HepG2 (cell line): ENCODE measurements around the gene TAOK3. TPM values are rescaled to one million over a fixed set of nuclear protein-coding genes. Genes with fewer than 3 reads are reported as not detected.

Source experiments
- BRCA1 ChIP-seq: sonication (generic); formaldehyde crosslinking; IDR thresholded peaks from 2 replicates; pipeline ENCODE4 v1.4.0; 2020; ENCODE audit warnings: missing genetic modification reagents
- CENPT ChIP-seq: sonication (generic); formaldehyde crosslinking; IDR thresholded peaks from 2 replicates; pipeline ENCODE4 v1.8.0; 2022; ENCODE audit warnings: low read depth, mild to moderate bottlenecking, moderate library complexity, missing genetic modification reagents
- GABPA ChIP-seq, 2 experiments: IDR thresholded peaks; 2 replicates each; pipeline ENCODE4 v1.6.1; 2011 to 2016; ENCODE audit warnings: low read depth in 2 of 2, low read length in 1 of 2, missing biosample characterization in 1 of 2, missing genetic modification characterization in 1 of 2
- HNF4A ChIP-seq: sonication (generic); formaldehyde crosslinking; IDR thresholded peaks from 2 replicates; pipeline ENCODE4 v1.4.0; 2020; ENCODE audit warnings: missing genetic modification reagents
- KAT8 ChIP-seq: IDR thresholded peaks from 2 replicates; pipeline ENCODE4 v1.6.1; 2016; ENCODE audit warnings: missing genetic modification reagents, missing compliant biosample characterization
- KLF9 ChIP-seq: IDR thresholded peaks from 2 replicates; pipeline ENCODE4 v1.6.1; 2016; ENCODE audit warnings: low read depth
- MEF2D ChIP-seq: sonication (generic); formaldehyde crosslinking; IDR thresholded peaks from 2 replicates; pipeline ENCODE4 v1.5.1; 2020; ENCODE audit warnings: mild to moderate bottlenecking, missing genetic modification reagents
- MTA1 ChIP-seq: sonication (generic); formaldehyde crosslinking; IDR thresholded peaks from 2 replicates; pipeline ENCODE4 v1.4.0; 2020; ENCODE audit warnings: missing genetic modification reagents, mild to moderate bottlenecking, borderline replicate concordance
- MYNN ChIP-seq: sonication (generic); formaldehyde crosslinking; IDR thresholded peaks from 2 replicates; pipeline ENCODE4 v1.4.0; 2020; ENCODE audit warnings: mild to moderate bottlenecking, low read depth, missing genetic modification reagents
- NR2F1 ChIP-seq, 2 experiments: fragments of 450-650 bp in 1 of 2; formaldehyde crosslinking in 1 of 2; IDR thresholded peaks; 2 replicates each; pipeline versions ENCODE4 v1.5.0 to v1.6.1; 2016 to 2020; ENCODE audit warnings: mild to moderate bottlenecking in 1 of 2, missing compliant biosample characterization in 1 of 2, missing genetic modification reagents in 1 of 2, moderate library complexity in 1 of 2
- PPARG ChIP-seq: conservative IDR thresholded peaks from 2 replicates; pipeline ENCODE4 v1.6.1; 2016; ENCODE audit warnings: missing biosample characterization, missing genetic modification reagents
- PRMT3 ChIP-seq: sonication (generic); formaldehyde crosslinking; IDR thresholded peaks from 2 replicates; pipeline ENCODE4 v1.8.1; 2022; ENCODE audit warnings: low read depth, mild to moderate bottlenecking, moderate library complexity, missing genetic modification reagents, borderline replicate concordance
- RFX5 ChIP-seq: IDR thresholded peaks from 2 replicates; pipeline ENCODE4 v1.6.1; 2011; ENCODE audit warnings: low read depth, low read length, improper control_type of control experiment
- RXRA ChIP-seq: sonication (generic); formaldehyde crosslinking; IDR thresholded peaks from 2 replicates; pipeline ENCODE4 v1.5.1; 2020; ENCODE audit warnings: missing genetic modification reagents
- SIX4 ChIP-seq: sonication (generic); formaldehyde crosslinking; IDR thresholded peaks from 2 replicates; pipeline ENCODE4 v1.4.0; 2020; ENCODE audit warnings: missing genetic modification reagents
- TMF1 ChIP-seq: sonication (generic); formaldehyde crosslinking; IDR thresholded peaks from 2 replicates; pipeline ENCODE4 v1.8.1; 2022; ENCODE audit warnings: low read depth, missing genetic modification reagents
- ZFP62 ChIP-seq: sonication (generic); formaldehyde crosslinking; IDR thresholded peaks from 2 replicates; pipeline ENCODE4 v1.4.0; 2020; ENCODE audit warnings: missing genetic modification reagents
- ZNF142 ChIP-seq: sonication (generic); formaldehyde crosslinking; IDR thresholded peaks from 2 replicates; pipeline ENCODE4 v1.4.0; 2020; ENCODE audit warnings: missing genetic modification reagents
- ZNF17 ChIP-seq: sonication (generic); formaldehyde crosslinking; IDR thresholded peaks from 2 replicates; pipeline ENCODE4 v1.5.0; 2020; ENCODE audit warnings: mild to moderate bottlenecking, missing genetic modification reagents
- ZNF501 ChIP-seq: sonication (generic); formaldehyde crosslinking; IDR thresholded peaks from 2 replicates; pipeline ENCODE4 v1.5.1; 2020; ENCODE audit warnings: mild to moderate bottlenecking, moderate library complexity, missing genetic modification reagents
- ZNF607 ChIP-seq: sonication (generic); formaldehyde crosslinking; IDR thresholded peaks from 2 replicates; pipeline ENCODE4 v1.5.1; 2020; ENCODE audit warnings: missing genetic modification reagents, mild to moderate bottlenecking, borderline replicate concordance
- ZNF788 ChIP-seq: sonication (generic); formaldehyde crosslinking; IDR thresholded peaks from 2 replicates; pipeline ENCODE4 v1.5.0; 2020; ENCODE audit warnings: mild to moderate bottlenecking, missing genetic modification reagents, borderline replicate concordance
- polyA plus RNA-seq, 8 experiments: library from polyadenylated mRNA; depleted of rRNA in 3 of 8; stranded (reverse) in 7 of 8; unstranded in 1 of 8; fragments of >200 nt; fragmentation: Illumina TruSeq in 4 of 8; extraction: Trizol in 4 of 8; gene quantifications; 2 replicates each; pipeline versions ENCODE4 v1.2.1 to v1.2.3, GENCODE V29; 2011 to 2016; ENCODE audit warnings: low read depth in 4 of 8, missing spikeins in 1 of 8, mixed read lengths in 1 of 8; ENCODE audit not compliant: insufficient read depth in 1 of 8
- total RNA-seq, 5 experiments: library from RNA; depleted of rRNA; stranded (reverse); fragments of >200 nt; fragmentation: Illumina TruSeq; extraction: Trizol; gene quantifications; 2 replicates each; pipeline ENCODE4 v1.2.3, GENCODE V29; 2016; ENCODE audit warnings: low read depth in 1 of 5
- TF ChIP-seq, protein P1 (sequence below): sonication (generic); formaldehyde crosslinking; IDR thresholded peaks from 2 replicates; pipeline ENCODE4 v1.5.1; 2020; ENCODE audit warnings: mild to moderate bottlenecking, missing genetic modification reagents, borderline replicate concordance
- TF ChIP-seq, protein P2 (sequence below): sonication (generic); formaldehyde crosslinking; IDR thresholded peaks from 2 replicates; pipeline ENCODE4 v1.5.0; 2020; ENCODE audit warnings: mild to moderate bottlenecking, low read depth, missing genetic modification reagents, borderline replicate concordance

The TAOK3 gene
- total and polyA plus RNA-seq, 2 of the 13 experiments (the other 11 are each of a cell fraction or from before 2014, with no cell fraction given), result 10.4 to 12.3 TPM

DNA sequence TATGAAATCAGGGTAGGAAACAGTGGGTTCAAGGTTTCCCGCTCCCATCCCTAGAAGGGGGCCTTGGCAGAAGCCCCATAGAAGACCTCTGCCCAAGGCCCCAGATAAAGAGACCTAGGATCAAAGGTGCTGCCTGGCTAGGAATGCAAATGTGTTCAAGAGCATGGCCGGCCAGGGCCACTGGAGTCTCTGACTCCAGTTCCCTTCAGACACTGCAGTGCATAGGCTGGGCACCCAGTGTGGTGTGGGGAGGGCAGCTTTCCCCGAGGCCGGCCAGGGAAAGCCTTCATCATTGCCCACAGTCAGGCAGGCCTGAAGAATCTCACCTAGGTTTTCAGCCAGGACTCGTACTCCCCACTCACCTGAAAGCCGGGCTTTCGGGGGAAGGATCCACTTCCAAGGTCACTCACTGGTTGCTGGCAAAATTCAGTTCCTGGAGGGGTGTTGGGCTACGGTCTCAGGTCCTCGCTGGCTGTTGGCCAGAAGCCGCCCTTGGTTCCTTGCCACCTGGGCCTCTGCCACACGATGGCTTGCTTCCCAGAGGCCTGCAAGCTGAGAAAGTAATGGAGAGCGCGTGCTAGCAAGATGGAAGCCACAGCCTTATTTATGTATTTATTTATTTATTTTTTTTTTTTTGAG, 246.5 kb downstream of the TAOK3 start (continued):
- TF ChIP-seq ZNF501 (CRISPR knock-in tag) (peak; percentile 46; the same call in 1 of the 2 replicates), ZFP62 (CRISPR knock-in tag) (no peak), TMF1 (no peak), SIX4 (CRISPR knock-in tag) (no peak), ZNF142 (CRISPR knock-in tag) (no peak), PRMT3 (no peak), BRCA1 (CRISPR knock-in tag) (no peak), GABPA (IDR thresholded peaks at IDR 0.05; ENCODE audit: low read depth, low read length) (no peak), GABPA (CRISPR knock-in tag; IDR thresholded peaks at IDR 0.05; ENCODE audit: low read depth) (0 out of 2 replicates have a peak, but pooled peaks have one; percentile 16), MEF2D (CRISPR knock-in tag) (peak; percentile 61), RXRA (CRISPR knock-in tag) (peak; percentile 59), NR2F1 (CRISPR knock-in tag; IDR thresholded peaks at IDR 0.05) (peak; percentile 47 to 58; a peak in 3 of 4 replicates), CENPT (CRISPR knock-in tag) (no peak), PPARG (CRISPR knock-in tag) (peak; percentile 44), KAT8 (CRISPR knock-in tag) (peak; percentile 31; the same call in 1 of the 2 replicates), MYNN (CRISPR knock-in tag) (0 out of 2 replicates have a peak, but pooled peaks have one; percentile 52), MTA1 (CRISPR knock-in tag) (peak; percentile 84; the same call in 1 of the 2 replicates), HNF4A (peak; percentile 87), ZNF607 (CRISPR knock-in tag) (no peak), RFX5 (no peak), ZNF17 (CRISPR knock-in tag) (no peak), KLF9 (CRISPR knock-in tag) (0 out of 2 replicates have a peak, but pooled peaks have one; percentile 26), ZNF788 (CRISPR knock-in tag) (peak; percentile 38; the same call in 1 of the 2 replicates)
- TF ChIP-seq, protein P1, sequence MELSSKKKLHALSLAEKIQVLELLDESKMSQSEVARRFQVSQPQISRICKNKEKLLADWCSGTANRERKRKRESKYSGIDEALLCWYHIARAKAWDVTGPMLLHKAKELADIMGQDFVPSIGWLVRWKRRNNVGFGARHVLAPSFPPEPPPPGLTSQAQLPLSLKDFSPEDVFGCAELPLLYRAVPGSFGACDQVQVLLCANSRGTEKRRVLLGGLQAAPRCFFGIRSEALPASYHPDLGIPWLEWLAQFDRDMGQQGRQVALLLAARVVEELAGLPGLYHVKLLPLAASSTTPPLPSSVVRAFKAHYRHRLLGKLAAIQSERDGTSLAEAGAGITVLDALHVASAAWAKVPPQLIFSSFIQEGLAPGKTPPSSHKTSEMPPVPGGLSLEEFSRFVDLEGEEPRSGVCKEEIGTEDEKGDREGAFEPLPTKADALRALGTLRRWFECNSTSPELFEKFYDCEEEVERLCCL (CRISPR knock-in tag), result no peak
- TF ChIP-seq, protein P2, sequence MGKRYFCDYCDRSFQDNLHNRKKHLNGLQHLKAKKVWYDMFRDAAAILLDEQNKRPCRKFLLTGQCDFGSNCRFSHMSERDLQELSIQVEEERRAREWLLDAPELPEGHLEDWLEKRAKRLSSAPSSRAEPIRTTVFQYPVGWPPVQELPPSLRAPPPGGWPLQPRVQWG (CRISPR knock-in tag), result no peak
